Stimulated activated CD8-positive, alpha-beta memory T cell treated with anti-CD3 and anti-CD28 coated beads, Interleukin-12 subunit alpha, Interleukin-12 subunit beta, amount 100 ng/mL, for 24 hours (primary cell): ENCODE measurements around the gene CLSTN1.

Experiments
- DNase-seq: peaks from one replicate; pipeline ENCODE4 v3.0.0-alpha.2; 2020; ENCODE audit errors: extremely low read depth

The CLSTN1 gene

GRCh38 chr1:9730096-9730901 lies 93.5 kb downstream of the CLSTN1 start:
- DNase-seq = no peak

- DNase-seq = no peak
These were observed 94.2 kb downstream of the CLSTN1 start for GRCh38 chr1:9729523-9729922.

GRCh38 chr1:9728451-9729295 lies 95.1 kb downstream of the CLSTN1 start:
- DNase-seq = no peak

- no peak for DNase-seq
These were observed 96.7 kb downstream of the CLSTN1 start for GRCh38 chr1:9726905-9727595.

- DNase-seq = no peak
These were observed 97.4 kb downstream of the CLSTN1 start for GRCh38 chr1:9726406-9726805.

GRCh38 chr1:9724706-9725476 lies 98.9 kb downstream of the CLSTN1 start:
- DNase-seq = no peak

GRCh38 chr1:9723926-9724325 lies 99.8 kb downstream of the CLSTN1 start:
- no peak for DNase-seq

- no peak for DNase-seq
These were observed 100.5 kb downstream of the CLSTN1 start for GRCh38 chr1:9723068-9723805.

GRCh38 chr1:9722378-9722749 lies 101.4 kb downstream of the CLSTN1 start:
- no peak for DNase-seq

GRCh38 chr1:9721606-9722377 lies 102.0 kb downstream of the CLSTN1 start:
- DNase-seq = no peak

GRCh38 chr1:9720785-9721605 lies 102.8 kb downstream of the CLSTN1 start:
- DNase-seq = no peak

GRCh38 chr1:9719978-9720722 lies 103.6 kb downstream of the CLSTN1 start:
- no peak for DNase-seq

- no peak for DNase-seq
These were observed 105.6 kb downstream of the CLSTN1 start for GRCh38 chr1:9718006-9718680.

- peak; percentile 74 for DNase-seq
These were observed 106.4 kb downstream of the CLSTN1 start for GRCh38 chr1:9717193-9718005.

GRCh38 chr1:9716404-9717192 lies 107.2 kb downstream of the CLSTN1 start:
- no peak for DNase-seq

GRCh38 chr1:9715536-9716226 lies 108.1 kb downstream of the CLSTN1 start:
- no peak for DNase-seq
